H4 (cell line): ENCODE data around the gene UBAC2. TPM values are rescaled to one million over a fixed set of nuclear protein-coding genes. Genes with fewer than 3 reads are reported as not detected.

ENCODE experiments used
- DNase-seq: peaks from one replicate; pipeline ENCODE4 v3.0.0-alpha.2; 2015; ENCODE audit warnings: low spot score
- total RNA-seq: library from RNA; depleted of rRNA; stranded (reverse); fragments of >200 nt; shearing (Covaris generic); gene quantifications from 2 replicates; pipeline ENCODE4 v1.2.3, GENCODE V29; 2014; rRNA removed

Gene UBAC2, protein sequence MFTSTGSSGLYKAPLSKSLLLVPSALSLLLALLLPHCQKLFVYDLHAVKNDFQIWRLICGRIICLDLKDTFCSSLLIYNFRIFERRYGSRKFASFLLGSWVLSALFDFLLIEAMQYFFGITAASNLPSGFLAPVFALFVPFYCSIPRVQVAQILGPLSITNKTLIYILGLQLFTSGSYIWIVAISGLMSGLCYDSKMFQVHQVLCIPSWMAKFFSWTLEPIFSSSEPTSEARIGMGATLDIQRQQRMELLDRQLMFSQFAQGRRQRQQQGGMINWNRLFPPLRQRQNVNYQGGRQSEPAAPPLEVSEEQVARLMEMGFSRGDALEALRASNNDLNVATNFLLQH
- total RNA-seq = 24.0 and 29.8 TPM in 2 replicates

DNA sequence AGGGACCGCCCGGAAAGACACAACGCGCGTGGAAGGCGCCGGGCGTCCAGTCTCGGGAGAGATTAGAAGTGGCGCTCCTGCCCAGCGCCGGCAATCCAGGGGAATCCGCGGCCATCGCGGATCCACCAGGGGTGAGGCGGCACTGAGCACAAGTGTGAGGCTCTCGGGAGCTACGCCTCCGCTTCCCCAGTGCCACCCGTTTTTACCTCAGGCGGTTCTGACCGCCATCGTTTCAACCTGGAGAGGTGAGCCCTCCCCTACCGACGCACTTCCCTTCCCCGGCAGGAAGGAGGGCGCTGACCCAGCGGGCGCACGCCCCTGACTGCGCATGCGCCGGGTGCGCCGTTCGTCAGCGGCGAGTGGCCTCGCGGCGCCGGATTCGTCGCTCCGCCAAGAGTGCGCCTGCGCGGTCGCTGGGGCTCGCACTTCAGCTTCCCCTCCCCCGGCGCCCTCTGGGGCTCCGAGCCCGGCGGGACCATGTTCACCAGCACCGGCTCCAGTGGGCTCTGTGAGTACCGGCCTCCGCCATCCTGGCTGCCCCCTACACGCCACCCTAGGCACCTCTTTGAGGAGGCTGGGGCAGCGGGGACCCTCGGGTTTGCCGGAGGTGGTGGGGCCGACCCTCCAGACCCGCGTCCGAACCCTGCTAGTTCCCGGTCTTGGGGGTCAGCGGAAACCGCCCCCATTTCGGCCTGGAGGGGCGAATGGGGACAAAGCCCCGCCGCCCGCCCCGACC is at the start of gene UBAC2:
Gene UBAC2, plus strand, starts transcription at position 423 of the 736 bp plus-strand sequence. Its CDS starts 55 bp downstream, at position 478.
- DNase-seq = peak; percentile 85

DNA sequence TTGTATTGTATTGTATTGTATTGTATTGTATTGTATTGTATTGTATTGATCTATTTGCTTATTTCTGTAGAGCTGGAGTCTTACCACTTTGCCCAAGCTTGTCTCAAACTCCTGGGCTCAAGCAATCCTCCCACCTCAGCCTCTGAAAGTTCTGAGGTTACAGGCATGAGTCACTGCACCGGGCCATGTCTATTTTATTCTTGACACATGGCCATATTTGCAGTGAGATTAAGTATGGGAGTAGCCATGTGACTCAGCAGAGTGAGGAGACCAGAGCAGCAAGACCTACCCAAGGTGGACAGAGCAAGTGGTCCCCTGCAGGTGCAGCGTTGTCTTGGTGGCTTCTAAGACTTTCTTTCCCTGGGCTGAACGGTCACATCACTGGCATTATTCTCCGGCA is 49.1 kb upstream of the UBAC2 start:
- peak; percentile 59 for DNase-seq

DNA sequence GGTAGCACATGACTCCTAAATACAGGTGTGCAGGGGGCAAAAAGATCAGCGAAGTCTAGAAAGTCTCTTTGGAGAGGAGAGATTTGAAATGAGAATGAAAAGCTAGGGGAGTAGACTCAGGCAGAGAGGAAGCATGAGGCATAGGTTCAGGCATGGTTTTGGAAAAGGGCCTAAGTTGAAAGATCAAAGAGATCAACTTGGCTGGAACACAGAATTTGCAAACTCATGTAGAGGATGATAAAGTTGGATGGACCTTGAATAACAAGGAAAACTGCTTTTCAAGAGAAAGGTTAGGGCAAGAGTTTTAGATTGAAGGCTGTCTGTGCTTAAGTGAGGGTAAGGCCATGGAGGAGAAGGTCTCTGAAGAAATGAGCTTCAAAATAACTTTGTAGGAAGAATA is 47.4 kb upstream of the UBAC2 start:
- DNase-seq = no peak

DNA sequence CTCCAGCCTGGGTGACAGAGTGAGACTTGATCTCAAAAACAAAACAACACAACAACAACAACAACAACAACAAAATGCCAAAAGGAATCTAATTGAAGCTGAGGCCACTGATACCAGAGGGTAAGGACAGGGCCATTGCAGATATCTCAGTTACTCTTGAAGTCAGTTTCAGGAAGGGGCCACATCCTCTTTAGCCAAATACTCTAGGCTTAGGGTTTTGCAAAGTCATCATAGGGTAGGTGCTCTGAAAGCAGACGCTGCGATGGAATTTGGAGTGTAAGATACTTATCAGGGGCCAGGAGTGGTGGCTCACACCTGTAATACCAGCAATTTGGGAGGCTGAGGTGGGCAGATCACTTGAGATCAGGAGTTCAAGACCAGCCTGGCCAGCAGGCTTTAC is 46.6 kb upstream of the UBAC2 start:
- no peak for DNase-seq

DNA sequence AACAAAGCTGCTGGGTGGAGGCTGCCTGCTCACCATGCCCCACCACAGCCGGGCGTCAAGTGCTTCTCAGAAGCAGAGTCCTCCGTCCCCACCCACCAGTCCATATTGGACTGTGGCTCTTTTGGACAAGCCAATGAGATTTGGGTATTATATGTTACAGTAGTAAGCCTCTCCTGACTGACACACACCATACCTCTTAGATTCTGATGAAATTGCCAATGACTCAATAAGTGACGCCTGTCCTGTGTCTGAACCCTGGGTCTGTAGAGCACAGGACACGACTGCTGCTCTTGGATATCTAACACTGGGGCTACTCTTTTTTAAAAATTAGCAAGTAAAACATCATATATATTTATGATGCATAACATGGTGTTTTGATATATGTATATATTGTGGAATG is 44.8 kb upstream of the UBAC2 start:
- DNase-seq = no peak

DNA sequence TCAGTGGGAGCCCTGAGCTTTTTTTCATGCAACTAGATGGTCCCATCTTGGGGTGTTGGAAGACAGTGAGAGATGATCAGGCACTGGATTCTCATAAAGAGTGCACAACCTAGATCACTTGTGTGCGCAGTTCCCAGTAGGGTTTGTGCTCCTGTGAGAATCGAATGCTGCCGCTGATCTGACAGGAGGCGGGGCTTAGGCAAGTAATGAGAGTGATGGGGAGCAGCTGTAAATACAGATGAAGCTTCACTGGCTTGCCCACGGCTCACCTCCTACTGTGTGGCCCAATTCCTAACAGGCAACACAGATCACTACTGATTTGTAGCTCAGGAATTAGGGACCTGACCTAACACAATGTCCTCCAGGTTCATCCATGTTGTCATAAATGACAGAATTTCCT is 43.6 kb upstream of the UBAC2 start:
- no peak for DNase-seq

DNA sequence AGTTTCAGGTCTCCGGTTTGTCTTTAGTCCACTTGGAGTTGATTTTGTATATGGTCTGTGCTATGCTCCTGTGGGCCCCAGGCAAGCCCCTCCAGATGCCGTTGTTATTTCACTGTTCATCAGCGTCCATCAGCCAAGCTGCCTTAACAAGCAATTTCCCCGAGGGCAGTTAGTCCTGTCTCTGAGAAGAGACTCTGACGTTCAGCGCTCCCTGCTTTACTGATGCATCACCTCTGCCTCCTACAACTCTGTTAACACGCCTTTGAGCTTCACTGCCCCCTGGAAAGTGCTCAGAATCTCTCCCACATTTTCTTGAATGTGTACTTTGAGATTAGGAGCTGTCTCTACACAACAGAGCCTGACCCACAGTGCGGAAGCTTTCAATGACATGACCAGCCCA is 41.8 kb upstream of the UBAC2 start:
- no peak for DNase-seq

DNA sequence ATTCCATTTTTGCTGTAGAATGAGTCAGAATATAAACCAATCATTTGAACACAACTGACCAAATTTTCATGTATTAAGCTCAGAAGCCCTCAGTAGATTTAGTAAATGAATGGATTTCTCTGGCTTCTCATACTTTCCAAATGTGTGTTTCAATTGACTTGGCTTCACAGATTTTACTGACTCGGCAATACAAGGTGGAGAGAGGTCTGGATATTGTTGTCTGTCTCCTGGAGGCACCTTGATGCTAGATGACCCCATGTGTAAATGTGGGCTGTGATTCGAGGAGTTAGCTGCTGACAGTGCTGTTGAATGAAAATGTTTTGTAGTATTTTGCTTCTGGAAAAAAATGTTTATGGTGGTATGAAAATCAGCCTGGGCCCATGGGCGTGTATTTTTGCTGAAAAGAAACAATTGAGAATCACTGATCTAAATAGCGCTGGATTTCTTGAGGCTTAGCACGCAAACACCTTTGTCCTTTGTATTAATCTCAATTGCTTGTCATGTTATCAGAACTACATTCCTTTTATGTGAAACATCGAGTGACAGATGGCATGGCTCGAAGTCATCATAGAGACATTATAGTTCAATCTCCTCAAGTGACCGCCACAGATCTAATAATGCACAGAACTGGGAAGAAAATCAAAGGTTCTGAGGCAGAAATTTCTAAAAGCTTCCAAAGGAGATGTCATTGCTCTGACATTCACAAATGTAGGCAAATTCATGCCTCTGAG is 41.2 kb upstream of the UBAC2 start:
- no peak for DNase-seq

DNA sequence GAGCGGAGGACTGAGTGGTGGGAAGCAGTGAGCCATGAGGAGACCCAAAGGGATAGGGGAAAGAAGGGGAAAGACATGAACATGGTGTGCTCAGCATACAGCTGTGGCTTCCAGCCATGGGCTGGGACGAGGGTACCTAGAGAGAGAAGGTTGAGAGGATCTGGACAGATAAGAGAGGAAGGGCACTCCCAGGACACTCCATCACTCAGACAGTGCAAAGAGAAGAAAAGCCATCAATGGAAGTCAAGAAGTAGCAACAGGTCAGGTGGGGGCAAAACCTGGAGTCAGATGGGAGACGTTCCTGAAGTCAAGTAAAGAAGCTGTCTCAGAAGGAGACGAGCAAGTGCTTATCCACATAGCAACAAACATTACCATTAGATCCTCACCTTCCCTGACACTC is 40.2 kb upstream of the UBAC2 start:
- no peak for DNase-seq

DNA sequence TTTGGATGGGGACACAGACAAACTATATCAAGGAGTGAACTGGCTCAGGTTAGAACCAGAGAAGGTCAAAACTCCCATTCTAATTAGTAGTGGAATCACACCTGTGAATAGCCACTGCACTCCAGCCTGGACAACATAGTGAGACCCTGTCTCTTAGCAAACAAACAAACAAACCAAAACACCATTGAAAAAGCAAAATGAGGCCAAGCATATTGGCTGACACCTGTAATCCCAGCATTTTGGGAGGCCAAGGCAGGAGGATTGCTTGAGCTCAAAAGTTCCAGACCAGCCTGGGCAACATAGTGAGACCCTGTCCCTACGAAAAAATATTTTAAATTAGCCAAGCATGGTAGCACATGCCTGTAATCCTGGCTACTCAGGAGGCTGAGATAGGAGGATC is 39.1 kb upstream of the UBAC2 start:
- no peak for DNase-seq

DNA sequence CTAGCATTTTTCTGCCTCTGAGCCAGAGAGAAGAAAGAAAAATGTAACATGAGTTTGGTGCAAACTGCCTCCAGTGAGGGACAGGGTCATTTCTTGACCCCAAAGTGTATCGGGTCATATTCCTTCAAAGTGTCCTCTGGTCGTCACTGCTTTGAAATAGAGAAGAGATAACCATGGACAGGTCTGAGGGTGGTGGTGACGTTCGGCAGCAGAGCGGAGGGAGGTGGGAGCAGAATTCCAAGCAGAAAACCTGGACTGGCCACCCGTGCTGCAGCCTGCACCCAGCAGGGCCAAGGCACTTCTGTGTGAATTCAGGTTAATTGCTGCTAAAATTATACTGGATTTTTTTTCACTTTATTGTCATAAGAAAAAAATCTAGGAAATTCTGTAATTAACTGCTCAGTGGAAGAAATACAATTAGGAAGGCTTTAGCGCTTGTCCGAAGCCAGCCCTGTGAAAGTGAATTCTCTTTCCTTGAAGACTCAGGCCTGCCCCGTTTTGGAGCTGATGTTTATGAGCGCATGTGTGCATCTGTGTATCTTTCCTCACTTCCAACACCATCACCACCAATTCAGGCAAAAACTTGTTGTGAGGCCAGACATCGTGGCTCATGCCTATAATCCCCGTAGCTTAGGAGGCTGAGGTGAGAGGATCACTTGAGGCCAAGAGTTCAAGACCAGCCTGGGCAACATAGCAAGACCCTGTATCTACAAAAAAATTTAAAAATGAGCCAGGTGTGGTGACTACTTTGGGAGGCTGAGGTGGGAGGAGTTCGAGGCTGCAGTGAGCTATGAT is 37.9 kb upstream of the UBAC2 start:
- DNase-seq = no peak

DNA sequence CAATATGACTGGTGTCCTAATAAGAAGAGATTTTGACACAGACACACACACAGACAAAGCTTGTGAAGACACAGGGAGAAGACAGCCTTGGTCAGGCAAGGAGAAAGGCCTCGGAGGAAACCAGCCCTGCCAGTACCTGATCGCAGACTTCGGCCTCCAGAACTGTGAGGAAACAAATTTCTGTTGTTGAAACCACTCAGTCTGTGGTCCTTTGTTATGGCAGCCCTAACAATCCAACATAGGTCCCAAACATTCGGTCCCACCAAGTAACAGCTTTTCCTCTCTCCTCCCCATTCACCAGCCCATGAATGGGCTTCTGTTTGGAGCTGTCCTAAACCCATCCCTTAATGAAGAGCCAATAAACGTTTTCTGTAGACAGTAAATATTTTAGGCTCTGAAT is 36.4 kb upstream of the UBAC2 start:
- no peak for DNase-seq

DNA sequence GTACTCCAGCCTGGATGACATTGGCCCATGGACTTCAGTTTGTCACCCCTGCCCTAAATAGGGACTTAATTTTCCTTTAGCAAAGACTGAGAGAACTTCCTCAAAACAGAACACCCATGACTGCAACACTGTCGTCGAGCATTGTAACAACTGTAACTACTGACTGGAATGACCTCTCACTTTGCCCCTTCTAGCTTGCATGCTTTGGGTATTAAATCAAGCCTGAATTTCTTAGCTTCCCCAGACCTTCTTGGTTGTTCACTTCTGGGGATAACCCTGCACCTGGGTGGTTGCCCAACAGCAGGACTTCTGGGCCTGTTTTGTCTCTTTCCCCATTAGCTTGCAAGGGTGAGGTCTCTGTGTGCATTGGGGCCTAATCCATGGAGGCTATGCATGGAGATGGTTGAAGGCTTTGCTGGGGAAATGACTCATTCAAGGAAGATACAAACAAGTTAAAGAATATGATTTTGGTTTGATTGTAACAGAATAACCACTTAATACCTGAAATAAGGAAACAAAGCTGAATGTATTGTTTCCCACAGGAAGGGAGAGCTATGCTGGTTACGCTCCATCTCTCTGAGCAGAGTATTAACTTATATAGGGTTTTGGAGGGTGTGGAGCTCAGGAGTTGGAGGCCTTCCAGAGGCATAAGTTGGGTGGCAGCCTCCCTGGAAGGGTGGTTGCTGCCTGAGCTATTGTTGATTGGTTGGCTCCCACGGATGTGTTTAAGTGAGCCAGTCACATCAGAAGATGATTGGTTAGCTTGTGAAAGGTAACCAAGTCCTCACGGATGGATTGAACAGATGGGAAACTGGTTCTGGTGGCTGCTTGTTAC is 34.7 kb upstream of the UBAC2 start:
- no peak for DNase-seq

DNA sequence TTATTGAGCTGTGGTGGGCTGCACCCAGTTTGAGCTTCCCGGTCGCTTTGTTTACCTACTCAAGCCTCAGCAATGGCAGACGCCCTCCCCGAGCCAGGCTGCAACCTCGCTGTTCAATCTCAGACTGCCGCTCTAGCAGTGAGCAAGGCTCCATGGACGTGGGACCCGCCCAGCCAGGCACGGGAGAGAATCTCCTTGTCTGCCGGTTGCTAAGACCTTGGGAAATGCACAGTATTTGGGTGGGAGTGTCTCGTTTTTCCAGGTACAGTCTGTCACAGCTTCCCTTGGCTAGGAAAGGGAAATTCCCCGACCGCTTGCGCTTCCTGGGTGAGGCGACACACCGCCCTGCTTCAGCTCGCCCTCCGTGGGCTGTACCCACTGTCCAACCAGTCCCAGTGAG is 27.7 kb upstream of the UBAC2 start:
- no peak for DNase-seq

DNA sequence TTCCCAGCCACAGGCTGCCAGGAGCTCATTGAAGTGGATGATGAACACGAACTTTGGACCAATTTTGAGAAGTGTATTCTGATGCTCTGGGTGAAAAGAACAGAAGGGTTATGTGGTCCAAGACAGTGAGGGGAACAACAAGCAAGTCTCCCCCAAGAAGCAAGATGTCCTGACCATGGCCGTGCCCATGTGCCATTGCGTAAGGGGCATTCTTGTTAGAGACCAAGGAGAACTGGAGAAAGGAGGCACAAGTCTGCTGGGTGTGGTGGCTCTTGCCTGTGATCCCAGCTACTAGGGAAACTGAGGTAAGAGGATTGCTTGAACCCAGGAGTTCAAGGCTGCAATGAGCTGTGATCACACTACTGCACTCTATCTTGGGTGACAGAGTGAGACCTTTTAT is 27.0 kb upstream of the UBAC2 start:
- DNase-seq = no peak

DNA sequence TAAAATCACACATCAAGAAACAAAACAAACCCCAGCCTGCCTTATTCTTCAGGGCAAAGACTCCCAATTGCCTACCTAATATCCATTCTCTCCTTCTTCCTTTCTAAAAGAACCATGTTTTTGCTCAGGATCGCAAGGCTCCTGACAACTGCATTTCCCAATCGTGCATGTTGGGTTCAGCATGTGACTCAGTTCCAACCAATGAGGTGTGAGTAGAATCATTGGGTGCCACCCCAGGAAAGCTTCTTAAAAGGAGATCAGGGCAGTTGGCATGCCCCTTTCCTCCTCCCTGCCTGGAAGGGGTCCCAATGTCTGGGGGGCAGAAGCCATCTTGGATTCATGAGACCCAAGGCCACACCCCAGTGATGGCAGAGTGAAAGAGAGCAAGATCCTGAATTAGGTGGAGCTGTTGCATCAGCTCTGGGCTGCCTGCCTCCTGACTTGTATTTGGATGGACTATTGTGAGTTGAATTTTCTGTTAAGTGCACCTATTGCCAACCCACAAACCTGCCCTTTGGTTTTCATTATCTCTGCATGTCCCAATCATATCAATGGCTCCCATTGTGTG is 26.0 kb upstream of the UBAC2 start:
- DNase-seq = no peak

DNA sequence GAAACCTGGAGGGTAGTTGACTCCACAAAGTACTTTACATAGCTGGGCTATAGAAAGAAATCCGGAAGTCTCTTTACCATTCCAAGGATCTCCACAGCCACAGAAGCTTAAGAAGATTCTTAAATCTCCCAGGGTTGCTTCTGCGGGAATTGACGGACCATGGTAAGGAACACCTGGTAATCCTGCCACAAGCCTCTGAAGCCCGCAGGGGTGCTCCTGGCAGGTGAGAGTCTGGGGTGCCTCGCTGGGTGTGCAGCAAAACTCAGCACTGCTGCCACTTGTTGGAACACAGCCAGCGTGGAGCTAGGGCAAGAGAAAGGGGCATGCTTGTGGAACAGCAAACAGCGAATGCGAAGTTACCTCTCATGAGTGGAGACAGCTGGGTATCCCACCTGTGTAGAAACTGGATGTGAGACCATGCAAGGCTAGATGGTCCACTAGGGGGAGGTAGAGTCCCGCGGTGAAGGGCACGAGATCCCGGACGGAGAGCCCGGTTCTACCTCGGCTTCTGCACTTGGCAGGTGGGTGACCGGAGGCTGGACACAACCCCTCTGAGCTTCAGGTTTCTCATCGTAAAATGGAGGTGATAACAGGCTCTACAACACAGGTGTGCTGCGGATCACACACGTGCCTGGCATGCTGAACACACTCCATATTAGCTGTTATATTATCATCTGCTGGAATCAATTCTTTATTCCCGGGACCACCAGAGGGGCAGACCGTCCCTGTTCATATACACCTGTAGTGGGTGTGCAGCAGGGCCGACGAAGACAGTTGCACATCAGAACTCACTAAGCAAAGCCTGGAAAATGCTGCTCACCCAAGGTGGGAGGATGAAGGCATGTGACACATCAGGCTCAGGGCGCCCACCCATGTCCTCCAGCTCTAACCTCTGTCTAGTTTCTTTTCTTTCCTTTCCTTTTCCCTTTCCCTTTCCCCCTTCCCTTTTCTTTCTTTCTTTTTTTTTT is 24.1 kb upstream of the UBAC2 start:
- DNase-seq = peak; percentile 37

DNA sequence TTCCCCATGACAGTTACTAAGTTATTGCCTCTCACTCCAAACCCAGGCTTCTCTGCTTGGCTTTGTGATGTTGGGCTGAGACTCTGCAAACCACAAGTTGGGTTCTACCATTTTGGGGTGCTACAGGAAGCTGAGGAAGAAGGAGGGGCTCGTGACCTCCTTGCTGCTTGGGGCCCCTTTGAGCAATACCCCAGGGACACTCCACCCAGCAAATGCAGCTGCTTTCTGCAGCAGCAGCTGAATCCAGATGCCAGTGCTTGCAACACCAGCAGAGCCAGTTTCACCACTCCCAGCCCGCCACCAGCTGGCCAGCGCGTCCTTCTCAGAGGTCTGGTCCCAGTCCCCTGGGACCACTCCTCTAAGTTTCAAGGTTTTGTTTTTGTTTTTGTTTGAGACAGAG is 22.0 kb upstream of the UBAC2 start:
- no peak for DNase-seq

DNA sequence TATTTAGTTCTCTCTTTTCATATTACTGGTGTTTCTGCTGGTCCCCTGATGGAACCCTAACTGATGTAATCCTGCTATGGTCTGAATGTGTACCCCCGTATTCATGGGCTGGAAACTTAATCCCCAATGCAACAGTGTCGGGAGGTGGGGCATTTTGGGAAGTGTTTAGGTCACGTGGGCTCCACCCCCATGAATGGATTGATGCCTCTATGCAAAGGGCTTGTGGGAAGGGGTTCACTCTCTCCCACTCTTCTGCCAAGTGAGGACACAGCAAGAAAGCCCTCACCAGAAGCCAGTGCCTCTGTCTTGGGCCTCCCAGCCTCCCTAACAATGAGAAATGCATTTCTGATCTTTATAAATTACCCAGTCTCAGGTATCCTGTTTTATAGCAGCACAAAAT is 21.2 kb upstream of the UBAC2 start:
- DNase-seq = no peak
